ENCODE results near the gene TBC1D13.
"Not testable (repeated sequence)": the region's sequence is repeated elsewhere in the genome, so short reads cannot be mapped to it uniquely, and the experiment has no call there.

DNA sequence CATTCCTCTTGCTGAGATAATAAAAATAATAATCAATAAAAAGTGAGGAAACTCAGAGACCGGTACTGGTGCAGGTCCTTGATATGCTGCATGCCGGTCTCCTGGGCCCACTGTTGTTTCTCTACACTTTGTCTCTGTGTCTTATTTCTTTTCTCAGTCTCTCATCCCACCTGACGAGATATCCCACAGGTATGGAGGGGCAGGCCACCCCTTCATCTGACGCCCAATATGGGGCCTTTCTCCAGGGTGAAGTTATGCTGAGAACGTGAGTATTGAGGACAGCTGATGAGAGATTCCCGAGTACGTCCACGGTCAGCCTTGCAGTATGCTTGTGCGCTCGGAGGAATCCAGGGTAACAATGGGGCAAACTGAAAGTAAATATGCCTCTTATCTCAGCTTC is 64.0 kb downstream of the TBC1D13 start:
- TF ChIP-seq, protein P1, sequence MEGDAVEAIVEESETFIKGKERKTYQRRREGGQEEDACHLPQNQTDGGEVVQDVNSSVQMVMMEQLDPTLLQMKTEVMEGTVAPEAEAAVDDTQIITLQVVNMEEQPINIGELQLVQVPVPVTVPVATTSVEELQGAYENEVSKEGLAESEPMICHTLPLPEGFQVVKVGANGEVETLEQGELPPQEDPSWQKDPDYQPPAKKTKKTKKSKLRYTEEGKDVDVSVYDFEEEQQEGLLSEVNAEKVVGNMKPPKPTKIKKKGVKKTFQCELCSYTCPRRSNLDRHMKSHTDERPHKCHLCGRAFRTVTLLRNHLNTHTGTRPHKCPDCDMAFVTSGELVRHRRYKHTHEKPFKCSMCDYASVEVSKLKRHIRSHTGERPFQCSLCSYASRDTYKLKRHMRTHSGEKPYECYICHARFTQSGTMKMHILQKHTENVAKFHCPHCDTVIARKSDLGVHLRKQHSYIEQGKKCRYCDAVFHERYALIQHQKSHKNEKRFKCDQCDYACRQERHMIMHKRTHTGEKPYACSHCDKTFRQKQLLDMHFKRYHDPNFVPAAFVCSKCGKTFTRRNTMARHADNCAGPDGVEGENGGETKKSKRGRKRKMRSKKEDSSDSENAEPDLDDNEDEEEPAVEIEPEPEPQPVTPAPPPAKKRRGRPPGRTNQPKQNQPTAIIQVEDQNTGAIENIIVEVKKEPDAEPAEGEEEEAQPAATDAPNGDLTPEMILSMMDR (IDR thresholded peaks at IDR 0.05), result not testable (repeated sequence)
- not testable (repeated sequence) for TF ChIP-seq BHLHE40 (IDR thresholded peaks at IDR 0.05; ENCODE audit: low read depth, low read length); POLR2A (IDR thresholded peaks at IDR 0.05; ENCODE audit: low read length); CHD2 (IDR thresholded peaks at IDR 0.05; ENCODE audit: low read length, partially characterized antibody); EP300 (IDR thresholded peaks at IDR 0.05); NFE2L2 (conservative IDR thresholded peaks at IDR 0.05; ENCODE audit: low read length); RARB (CRISPR knock-in tag; IDR thresholded peaks at IDR 0.05); RFX5 (IDR thresholded peaks at IDR 0.05); RAD21 (conservative IDR thresholded peaks at IDR 0.05 in 1 of 2, IDR thresholded peaks at IDR 0.05 in 1 of 2); ZNF302 (CRISPR knock-in tag; IDR thresholded peaks at IDR 0.05)
- TF ChIP-seq, protein P2, sequence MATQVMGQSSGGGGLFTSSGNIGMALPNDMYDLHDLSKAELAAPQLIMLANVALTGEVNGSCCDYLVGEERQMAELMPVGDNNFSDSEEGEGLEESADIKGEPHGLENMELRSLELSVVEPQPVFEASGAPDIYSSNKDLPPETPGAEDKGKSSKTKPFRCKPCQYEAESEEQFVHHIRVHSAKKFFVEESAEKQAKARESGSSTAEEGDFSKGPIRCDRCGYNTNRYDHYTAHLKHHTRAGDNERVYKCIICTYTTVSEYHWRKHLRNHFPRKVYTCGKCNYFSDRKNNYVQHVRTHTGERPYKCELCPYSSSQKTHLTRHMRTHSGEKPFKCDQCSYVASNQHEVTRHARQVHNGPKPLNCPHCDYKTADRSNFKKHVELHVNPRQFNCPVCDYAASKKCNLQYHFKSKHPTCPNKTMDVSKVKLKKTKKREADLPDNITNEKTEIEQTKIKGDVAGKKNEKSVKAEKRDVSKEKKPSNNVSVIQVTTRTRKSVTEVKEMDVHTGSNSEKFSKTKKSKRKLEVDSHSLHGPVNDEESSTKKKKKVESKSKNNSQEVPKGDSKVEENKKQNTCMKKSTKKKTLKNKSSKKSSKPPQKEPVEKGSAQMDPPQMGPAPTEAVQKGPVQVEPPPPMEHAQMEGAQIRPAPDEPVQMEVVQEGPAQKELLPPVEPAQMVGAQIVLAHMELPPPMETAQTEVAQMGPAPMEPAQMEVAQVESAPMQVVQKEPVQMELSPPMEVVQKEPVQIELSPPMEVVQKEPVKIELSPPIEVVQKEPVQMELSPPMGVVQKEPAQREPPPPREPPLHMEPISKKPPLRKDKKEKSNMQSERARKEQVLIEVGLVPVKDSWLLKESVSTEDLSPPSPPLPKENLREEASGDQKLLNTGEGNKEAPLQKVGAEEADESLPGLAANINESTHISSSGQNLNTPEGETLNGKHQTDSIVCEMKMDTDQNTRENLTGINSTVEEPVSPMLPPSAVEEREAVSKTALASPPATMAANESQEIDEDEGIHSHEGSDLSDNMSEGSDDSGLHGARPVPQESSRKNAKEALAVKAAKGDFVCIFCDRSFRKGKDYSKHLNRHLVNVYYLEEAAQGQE (IDR thresholded peaks at IDR 0.05), result not testable (repeated sequence)
- TF ChIP-seq, protein P3, sequence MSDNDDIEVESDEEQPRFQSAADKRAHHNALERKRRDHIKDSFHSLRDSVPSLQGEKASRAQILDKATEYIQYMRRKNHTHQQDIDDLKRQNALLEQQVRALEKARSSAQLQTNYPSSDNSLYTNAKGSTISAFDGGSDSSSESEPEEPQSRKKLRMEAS (IDR thresholded peaks at IDR 0.05), result not testable (repeated sequence)

Data from A549 (cell line).